Esophagus muscularis mucosa (tissue), 4 donors: ENCODE results near the gene ZNRF4. TPM values are rescaled to one million over a fixed set of nuclear protein-coding genes. Genes with fewer than 3 reads are reported as not detected.

Experiments
- DNase-seq: peaks from one replicate; pipeline ENCODE4 v3.0.0-alpha.2; 2017; ENCODE audit errors: extremely low spot score
- H3K27ac ChIP-seq, 4 donors: fragments of 200-600 bp; sonication (generic); replicated peaks in 1 of 4; 1 replicate in 3 of 4; 2 replicates in 1 of 4; pipeline ENCODE4 v1.5.1; 2016 to 2019; ENCODE audit warnings: mild to moderate bottlenecking in 1 of 4
- H3K27me3 ChIP-seq, 4 donors: fragments of 200-600 bp; sonication (generic); one replicate each; pipeline versions ENCODE4 v1.5.1 to v1.6.0; 2016 to 2019
- H3K36me3 ChIP-seq, 4 donors: fragments of 200-600 bp; sonication (generic); one replicate each; pipeline ENCODE4 v1.5.1; 2016 to 2019
- H3K4me1 ChIP-seq, 4 donors: fragments of 200-600 bp; sonication (generic); one replicate each; pipeline ENCODE4 v1.5.1; 2016 to 2019
- H3K4me3 ChIP-seq, 4 donors: fragments of 200-600 bp; sonication (generic); 1 replicate in 2 of 4; 2 replicates in 2 of 4; pipeline ENCODE4 v1.5.1; 2016 to 2019; ENCODE audit warnings: mild to moderate bottlenecking in 4 of 4, moderate library complexity in 1 of 4
- H3K9me3 ChIP-seq, 4 donors: fragments of 200-600 bp; sonication (generic); 1 replicate in 3 of 4; 2 replicates in 1 of 4; pipeline ENCODE4 v1.5.1; 2016 to 2019
- CTCF ChIP-seq, 3 experiments: fragments of 200-600 bp in 2 of 3; fragments of 450-650 bp in 1 of 3; sonication (generic) in 2 of 3; IDR thresholded peaks; one replicate each; pipeline ENCODE4 v1.5.1; 2017 to 2019; ENCODE audit warnings: antibody characterized with exemption in 3 of 3, mild to moderate bottlenecking in 2 of 3, moderate library complexity in 1 of 3
- EP300 ChIP-seq: sonication (generic); formaldehyde crosslinking; IDR thresholded peaks from one replicate; pipeline ENCODE4 v1.6.1; 2017; ENCODE audit warnings: antibody characterized with exemption
- POLR2A ChIP-seq: fragments of 450-650 bp; IDR thresholded peaks from one replicate; pipeline ENCODE4 v1.6.1; 2017; ENCODE audit warnings: antibody characterized with exemption, moderate library complexity, mild to moderate bottlenecking, low read depth
- POLR2AphosphoS5 ChIP-seq, 2 donors: sonication (generic); formaldehyde crosslinking; IDR thresholded peaks; one replicate each; pipeline ENCODE4 v1.6.1; 2017; ENCODE audit warnings: antibody characterized with exemption in 2 of 2
- WGBS: methylation state at CpG from one replicate; pipeline ENCODE4 v1.1.5; 2018; 5-methylcytosine and 5-hydroxymethylcytosine counted together
- intact Hi-C: fragments of 100-400 bp; cut with DNase I; formaldehyde crosslinking; loops from one replicate; pipeline ENCODE4 v1.15.1; 2023
- total RNA-seq, 4 donors: library from RNA; depleted of rRNA; stranded (reverse); fragments of >200 nt; gene quantifications; one replicate each; pipeline versions ENCODE4 v1.1.0 to v1.2.1, GENCODE V29; 2016

Gene ZNRF4
- total RNA-seq, 4 donors from 2014 or later, result not detected

GRCh38 chr19:5440299-5440698 is 14.9 kb upstream of the ZNRF4 start:
- no peak for DNase-seq
- no peak for TF ChIP-seq EP300
- TF ChIP-seq POLR2A, result no peak
- no peak for TF ChIP-seq CTCF (IDR thresholded peaks at IDR 0.05)
- TF ChIP-seq POLR2AphosphoS5 (IDR thresholded peaks at IDR 0.05), result no peak
- Histone ChIP-seq H3K4me3 (no peak overlapping the region), H3K9me3 (no peaks in the 10 kb centered on the region), H3K27ac (no peak overlapping the region), H3K36me3 (no peaks in the 10 kb centered on the region), H3K4me1 (peaks cover 0 to 10% (median 3%) of the 10 kb centered on the region in 4 donors), H3K27me3 (peaks cover 0 to 74% (median 13%) of the 10 kb centered on the region in 4 donors)
- intact Hi-C loops, result no loop called here
- WGBS, result 84% methylated on average over 1 of the region's 1 CpG

GRCh38 chr19:5443723-5444122 is 11.5 kb upstream of the ZNRF4 start:
- Histone ChIP-seq H3K27me3 (peaks cover 0 to 68% (median 0%) of the 10 kb centered on the region in 4 donors), H3K4me1 (no peaks in the 10 kb centered on the region), H3K36me3 (no peaks in the 10 kb centered on the region), H3K4me3 (no peak overlapping the region), H3K27ac (no peak overlapping the region), H3K9me3 (no peaks in the 10 kb centered on the region)
- DNase-seq, result no peak
- no peak for TF ChIP-seq EP300
- no peak for TF ChIP-seq CTCF (IDR thresholded peaks at IDR 0.05)
- no peak for TF ChIP-seq POLR2A
- no peak for TF ChIP-seq POLR2AphosphoS5 (IDR thresholded peaks at IDR 0.05)
- WGBS, result 81% methylated on average over 3 of the region's 5 CpGs
- intact Hi-C loops, result no loop called here

GRCh38 chr19:5444431-5444830 is 10.8 kb upstream of the ZNRF4 start:
- H3K36me3 ChIP-seq, result no peaks in the 10 kb centered on the region
- peaks cover 0 to 68% (median 0%) of the 10 kb centered on the region in 4 donors for H3K27me3 ChIP-seq
- H3K27ac ChIP-seq, result no peak overlapping the region
- 82% methylated on average over 5 of the region's 5 CpGs for WGBS
- intact Hi-C loops, result no loop called here
- TF ChIP-seq POLR2AphosphoS5 (IDR thresholded peaks at IDR 0.05), result no peak
- no peak for TF ChIP-seq EP300
- no peak for TF ChIP-seq POLR2A
- no peak for TF ChIP-seq CTCF (IDR thresholded peaks at IDR 0.05)
- no peak overlapping the region for H3K4me3 ChIP-seq
- no peaks in the 10 kb centered on the region for H3K4me1 ChIP-seq
- DNase-seq, result no peak
- no peaks in the 10 kb centered on the region for H3K9me3 ChIP-seq

GRCh38 chr19:5445071-5445470 is 10.1 kb upstream of the ZNRF4 start:
- WGBS, result 43% methylated on average over 1 of the region's 2 CpGs
- Histone ChIP-seq H3K36me3 (no peaks in the 10 kb centered on the region), H3K4me3 (no peak overlapping the region), H3K9me3 (no peaks in the 10 kb centered on the region), H3K27me3 (peaks cover 0 to 69% (median 0%) of the 10 kb centered on the region in 4 donors), H3K27ac (no peak overlapping the region), H3K4me1 (no peaks in the 10 kb centered on the region)
- no peak for DNase-seq
- intact Hi-C loops, result no loop called here
- no peak for TF ChIP-seq POLR2A
- no peak for TF ChIP-seq POLR2AphosphoS5 (IDR thresholded peaks at IDR 0.05)
- TF ChIP-seq CTCF (IDR thresholded peaks at IDR 0.05), result no peak
- TF ChIP-seq EP300, result no peak

- no peaks in the 10 kb centered on the region for H3K36me3 ChIP-seq
- H3K27me3 ChIP-seq, result peaks cover 0 to 75% (median 0%) of the 10 kb centered on the region in 4 donors
- TF ChIP-seq POLR2A (no peak), CTCF (IDR thresholded peaks at IDR 0.05) (no peak), POLR2AphosphoS5 (IDR thresholded peaks at IDR 0.05) (no peak), EP300 (no peak)
- H3K4me3 ChIP-seq, result no peak overlapping the region
- WGBS, result 43% methylated on average over 5 of the region's 5 CpGs
- intact Hi-C loops, result no loop called here
- H3K9me3 ChIP-seq, result no peaks in the 10 kb centered on the region
- no peak for DNase-seq
- H3K4me1 ChIP-seq, result no peaks in the 10 kb centered on the region
- no peak overlapping the region for H3K27ac ChIP-seq
Observed at GRCh38 chr19:5445561-5446055, 9.6 kb upstream of the ZNRF4 start.
